HG02970 (cell line): Measurements from ENCODE around the gene ARID3A.
"Not testable (repeated sequence)": the region's sequence is repeated elsewhere in the genome, so short reads cannot be mapped to it uniquely, and the experiment has no call there.

Experiments used
- ATAC-seq: cut with Tn5 transposase; IDR thresholded peaks from one replicate; pipeline ENCODE4 v1.9.1; 2021; ENCODE audit warnings: mild to moderate bottlenecking, moderate library complexity, moderate number of reproducible peaks; ENCODE audit not compliant: unreplicated experiment, low FRiP score

The ARID3A gene

DNA sequence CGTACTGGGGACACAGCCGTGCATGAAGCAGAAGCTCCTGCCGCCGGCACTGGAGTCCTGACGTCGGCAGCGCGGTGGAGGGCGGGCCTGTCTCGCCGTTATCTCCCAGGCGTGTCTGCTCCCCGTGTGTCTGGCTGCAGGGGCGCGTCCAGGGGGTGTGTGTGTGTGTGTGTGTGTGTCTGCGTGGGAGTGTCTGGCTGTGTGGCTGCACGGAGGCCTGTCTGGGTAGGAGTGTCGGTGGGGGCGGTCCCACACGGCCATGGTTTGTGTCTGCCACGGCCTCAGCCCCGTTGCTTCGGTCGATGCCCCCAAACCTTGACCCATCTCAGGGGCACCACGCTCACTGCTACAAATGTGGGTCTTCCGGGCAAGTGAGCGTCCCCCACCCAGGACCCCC is 18.3 kb downstream of the ARID3A start:
- no peak for ATAC-seq

DNA sequence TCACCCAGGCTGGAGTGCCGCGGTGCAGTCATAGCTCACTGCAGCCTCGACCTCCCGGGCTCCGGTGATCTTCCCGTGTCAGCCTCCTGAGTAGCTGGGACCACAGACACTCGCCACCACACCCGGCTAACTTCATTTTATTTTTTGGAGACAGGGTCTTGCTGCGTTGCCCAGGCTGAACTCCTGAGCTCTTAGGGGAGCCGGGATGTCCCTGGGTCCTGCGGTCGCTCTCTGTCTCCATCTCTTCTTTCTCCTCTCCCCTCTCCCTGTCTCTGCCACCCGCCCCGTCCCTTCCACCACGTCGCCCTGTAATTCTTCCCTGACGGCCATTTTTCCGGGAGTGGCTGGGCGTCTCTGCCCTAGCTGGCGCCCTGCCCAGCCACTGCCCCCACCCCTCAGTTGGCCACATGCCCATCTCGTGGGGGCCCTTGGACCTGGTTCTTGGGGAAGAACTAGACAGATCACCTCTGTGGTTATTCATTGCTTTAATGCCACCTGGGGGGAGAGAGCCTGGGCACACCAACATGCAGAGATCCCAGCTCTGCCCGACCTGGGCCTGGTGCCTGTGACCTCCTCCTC is 18.9 kb downstream of the ARID3A start:
- no peak for ATAC-seq

DNA sequence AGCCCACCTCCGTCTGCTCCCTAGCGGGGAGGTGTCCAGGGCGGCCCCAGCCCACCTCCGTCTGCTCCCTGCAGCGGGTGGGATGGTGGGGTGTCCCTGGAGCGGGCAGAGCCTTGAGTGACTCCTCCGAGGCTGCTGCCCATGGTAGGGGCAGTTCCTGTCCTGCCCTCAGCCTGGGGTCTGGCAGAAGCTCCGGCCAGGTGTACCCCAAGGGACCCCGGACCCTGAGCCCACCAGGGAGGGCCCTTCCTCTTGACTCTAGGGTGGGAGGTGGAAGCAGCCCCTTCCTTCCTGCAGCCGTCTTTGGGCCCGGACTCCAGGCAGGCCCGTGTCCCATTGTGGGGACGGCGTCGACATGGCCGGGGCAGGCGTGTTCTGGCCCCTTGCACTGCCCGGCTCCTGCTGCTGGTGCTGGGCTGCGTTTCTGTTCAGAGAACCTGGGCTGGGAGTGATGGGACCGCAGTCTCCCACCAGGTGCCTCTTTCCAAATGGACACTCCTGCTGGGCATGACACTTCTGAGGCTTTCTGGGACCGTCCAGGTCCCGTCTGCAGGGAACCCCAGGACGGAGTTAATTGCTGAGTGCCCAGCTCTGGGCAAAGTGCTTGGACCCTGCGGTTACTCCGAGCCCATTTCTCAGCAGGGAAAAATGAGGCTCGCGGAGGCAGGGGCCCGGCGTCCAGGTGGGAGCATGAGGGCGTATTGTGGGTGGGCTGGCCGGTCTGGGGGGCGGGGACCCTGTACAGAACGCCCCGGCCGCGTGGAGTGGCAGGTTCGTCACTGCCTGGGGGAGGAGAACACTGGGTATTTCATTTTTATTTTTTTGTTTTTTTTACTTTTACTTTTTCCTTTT is 19.8 kb downstream of the ARID3A start:
- no peak for ATAC-seq

DNA sequence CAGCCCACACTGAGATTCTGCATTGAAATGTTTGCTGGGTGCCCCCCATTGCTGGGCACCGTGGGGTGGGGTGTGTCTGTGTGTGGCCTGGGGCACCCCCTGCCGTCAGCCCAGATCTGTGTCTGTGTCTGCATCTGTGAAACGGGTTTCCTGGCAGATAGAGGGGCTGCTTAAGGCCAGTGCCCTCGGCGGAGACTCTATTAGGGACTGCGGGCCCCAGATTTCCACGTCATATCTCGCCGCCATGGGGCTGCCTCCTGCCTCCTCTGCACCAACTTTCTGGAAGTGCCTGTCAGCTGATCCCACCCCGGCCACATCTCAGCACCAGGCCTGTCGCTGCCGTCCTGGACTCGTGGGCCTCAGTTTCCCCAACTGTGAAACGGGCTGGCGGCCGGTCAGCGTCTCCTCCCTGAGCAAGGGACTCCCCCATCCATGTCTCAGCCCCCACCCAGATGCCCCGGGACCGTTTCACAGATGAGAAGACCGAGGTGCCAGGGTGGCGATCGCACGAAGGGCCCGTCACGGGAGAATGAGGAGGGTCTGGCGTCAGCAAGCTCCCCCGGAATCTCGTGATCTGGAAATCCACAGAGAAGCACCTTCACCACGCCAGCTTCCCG is 21.4 kb downstream of the ARID3A start:
- ATAC-seq, result peak; percentile 9

DNA sequence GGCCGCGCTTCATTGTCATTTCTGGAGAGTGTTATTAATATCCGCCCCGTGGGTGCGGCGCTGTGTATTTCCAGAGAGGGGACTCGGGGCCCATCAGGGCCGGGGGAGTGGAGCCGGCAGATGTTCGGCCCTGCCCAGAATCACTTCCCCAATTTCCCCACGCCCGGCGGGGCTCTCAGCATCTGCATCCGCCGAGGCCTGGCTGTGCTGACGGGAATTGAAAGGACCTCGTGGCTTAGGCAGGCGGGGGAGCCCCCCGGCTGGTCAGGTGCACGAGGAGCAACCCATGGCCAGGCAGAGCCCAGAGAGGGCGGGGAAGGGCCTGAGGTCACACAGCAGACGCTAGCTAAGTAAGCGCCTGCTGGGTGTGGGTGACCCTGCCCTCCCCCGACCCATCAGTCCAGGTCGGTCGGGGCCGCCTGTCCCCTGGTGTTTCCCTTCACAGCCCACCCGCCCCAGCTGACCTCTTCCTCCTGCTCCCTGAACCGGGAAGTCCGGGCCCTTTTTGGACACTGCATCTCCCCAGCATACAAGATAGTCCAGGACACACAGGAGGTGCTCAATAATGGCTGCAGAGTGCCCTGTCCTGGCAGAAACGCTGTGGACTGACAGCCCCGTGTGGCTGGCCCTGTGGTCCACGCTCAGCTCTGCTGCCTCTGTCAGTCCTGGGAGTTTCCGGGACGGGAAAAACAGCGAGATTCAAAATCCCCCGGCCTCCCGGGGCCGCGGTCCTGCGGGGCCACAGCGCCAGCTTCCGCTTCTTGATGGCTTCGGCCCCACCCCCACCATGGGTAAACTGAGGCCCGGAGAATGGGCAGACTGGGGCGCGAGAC is 22.1 kb downstream of the ARID3A start:
- peak; percentile 72 for ATAC-seq

DNA sequence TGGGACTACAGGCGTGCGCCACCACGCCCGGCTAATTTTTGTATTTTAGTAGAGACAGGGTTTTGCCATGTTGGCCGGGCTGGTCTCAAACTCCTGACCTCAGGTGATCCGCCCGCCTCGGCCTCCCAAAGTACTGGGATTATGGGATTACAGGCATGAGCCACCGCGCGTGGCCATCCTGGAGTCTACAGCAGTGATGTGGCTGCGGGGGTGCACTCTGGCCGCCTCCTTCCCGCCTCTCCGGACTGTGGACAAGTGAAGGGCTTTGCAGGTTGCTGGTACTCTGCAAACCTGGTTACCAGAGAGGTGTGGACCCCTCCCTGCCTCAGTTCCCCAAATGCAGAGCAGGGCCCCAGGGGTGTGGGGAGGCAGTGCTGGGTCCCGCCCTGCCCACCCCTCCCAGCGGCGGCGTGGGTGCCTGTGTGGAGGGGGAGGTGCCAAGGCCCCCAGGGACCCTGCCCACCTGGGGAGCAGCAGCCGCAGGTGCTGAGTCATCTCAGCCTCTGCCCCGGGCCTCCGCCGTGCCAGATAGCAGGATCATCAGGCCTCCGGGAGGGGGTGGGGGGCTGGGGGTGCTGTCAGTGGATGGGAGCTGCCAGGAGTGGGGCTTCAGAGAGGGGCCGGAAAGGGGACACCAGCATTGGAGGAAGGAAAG is 23.1 kb downstream of the ARID3A start:
- ATAC-seq, result no peak

DNA sequence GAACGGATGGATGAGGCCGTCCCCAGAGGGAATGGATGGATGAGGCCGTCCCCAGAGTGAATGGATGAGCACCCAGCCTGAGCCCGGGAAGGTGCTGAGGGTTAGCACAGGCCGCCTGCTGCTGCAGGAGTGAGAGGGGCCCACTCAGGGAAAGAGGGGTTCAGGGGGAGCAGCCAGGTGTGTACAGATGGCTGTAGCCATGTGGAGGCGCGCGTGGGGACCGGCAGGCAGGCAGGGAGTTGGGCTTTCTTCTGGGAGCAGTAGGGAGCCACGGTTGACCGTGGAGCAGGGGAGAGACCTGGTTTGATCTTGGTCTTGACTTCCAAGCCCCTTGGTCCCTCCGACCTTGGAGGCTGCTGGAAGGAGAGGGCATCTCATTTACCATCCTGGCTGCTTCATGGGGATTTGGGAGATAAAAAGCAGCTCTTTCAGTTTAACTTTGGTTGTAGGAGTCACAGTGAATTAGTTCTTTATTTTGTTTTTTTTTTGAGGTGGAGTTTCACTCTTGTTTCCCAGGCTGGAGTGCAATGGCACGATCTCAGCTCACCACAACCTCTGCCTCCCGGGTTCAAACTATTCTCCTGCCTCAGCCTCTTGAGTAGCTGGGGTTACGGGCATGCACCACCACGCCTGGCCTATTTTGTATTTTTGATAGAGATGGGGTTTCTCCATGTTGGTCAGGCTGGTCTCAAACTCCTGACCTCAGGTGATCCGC is 24.7 kb downstream of the ARID3A start:
- no peak for ATAC-seq

DNA sequence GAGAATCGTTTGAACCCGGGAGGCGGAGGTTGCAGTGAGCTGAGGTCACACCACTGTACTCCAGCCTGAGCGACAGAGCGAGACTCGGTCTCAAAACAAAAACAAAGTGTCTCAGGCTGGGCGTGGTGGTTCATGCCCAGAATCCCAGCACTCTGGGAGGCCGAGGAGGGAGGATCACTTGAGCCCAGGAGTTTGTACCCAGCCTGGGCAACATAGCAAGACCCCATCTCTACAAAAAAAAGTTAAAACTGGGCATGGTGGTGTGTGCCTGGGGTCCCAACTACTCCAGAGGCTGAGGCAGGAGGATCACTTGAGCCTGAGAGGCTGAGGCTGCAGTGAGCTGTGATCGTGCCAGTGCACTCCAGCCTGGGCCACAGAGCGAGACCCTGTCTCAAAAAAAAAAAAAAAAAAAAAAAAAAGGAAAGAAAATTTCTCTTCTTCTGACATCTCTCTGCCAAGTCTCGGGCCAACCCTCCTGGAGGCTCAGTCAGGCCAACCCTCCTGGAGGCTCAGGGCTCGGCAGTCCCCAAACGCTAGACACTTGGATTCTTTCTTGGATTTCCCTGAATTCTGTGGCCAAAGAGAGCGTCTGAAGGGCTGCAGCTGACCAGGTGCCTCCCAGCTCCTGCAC is 26.3 kb downstream of the ARID3A start:
- ATAC-seq, result no peak

DNA sequence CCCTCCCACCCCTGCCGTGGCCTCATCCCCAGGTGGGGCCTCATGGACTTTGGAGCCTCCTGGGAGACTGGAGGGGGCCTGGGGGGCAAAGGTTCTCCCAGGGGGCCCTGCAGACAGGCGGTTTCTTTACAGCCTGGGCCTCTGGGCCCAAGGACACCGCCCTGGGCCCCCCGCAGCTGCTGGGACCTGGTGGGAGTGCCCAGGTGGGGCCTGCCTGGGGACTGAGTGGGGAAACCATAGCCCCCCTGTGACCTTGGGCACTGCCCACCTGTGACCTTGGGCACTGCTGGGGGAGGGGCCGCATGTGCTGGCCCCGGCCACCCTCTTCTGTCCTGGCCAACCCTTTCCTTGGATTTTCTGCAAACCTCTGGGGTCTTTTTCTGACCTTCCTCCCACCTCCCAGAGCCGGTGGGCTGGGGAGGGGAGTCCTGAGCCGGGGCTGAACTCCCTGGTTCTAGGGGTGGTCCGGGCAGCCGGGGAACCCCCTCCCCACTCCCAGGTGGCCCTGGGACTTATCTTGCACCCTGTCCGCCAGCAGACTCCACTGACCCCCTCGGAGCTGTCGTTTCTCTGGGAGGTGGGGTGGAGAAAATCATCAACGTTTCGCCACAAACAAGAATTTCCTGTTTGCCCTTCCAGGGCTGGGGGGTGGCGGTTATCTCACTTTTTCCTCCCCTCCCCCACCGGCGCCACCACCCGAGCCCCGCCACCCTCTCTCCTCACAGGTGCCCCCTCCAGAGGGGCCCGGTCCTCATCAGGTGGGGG is 27.0 kb downstream of the ARID3A start:
- no peak for ATAC-seq

DNA sequence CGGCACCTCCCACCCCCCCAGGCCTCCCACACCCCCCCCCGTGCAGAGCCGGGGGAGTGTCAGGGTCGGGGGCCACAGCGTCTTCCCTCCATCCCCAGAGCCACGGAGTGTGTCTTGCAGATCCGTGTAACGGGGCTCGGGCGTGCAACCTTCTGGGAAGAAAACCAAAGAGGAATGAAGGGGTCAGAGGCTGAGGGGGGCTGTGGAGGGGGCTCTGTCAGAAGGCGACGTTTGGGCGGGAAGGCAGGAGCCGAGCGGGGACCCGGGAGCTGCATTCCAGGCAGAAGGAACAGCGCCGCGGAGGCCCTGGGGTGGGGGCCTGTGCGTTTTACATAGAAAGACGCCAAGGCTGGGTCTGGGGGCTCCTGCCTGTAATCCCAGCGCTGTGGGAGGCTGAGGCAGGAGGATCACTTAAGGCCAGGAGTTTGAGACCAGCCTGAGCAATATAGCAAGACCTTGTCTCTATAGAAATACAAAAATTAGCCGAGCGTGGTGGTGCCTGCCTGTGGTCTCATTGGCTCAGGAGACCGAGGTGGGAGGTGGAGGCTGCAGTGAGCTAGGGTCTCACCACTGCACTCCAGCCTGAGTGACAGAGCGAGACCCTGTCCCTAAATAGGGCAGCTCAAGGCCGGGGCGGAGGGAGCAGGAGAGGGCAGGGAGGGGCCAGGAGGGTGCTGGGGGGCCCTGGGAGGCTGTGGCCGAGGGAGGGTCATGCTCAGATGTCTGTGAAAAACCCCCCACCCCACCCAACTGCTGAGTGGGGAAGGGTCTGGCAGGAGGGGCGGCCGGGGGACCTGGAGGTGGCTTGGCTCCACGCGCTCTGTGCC is 27.8 kb downstream of the ARID3A start:
- no peak for ATAC-seq

DNA sequence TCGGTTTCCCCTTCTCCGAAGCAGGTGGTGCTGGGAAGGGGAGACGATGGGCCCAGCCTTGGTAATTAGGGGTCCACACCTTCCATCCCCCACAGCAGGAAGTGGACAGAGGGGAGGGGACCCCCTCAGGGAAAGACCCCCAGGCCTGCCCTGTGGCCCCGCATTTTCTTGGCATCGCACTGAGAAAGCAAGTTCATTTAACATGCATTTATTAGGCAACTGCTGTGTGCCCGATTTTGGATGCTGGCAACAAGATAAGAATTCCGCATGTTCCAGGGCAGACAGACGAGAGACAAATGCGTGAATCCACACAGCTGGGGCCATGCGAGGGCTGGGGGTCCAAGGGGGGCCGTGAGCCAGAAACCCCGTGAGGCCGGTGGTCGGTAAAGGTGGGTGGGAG is 28.4 kb downstream of the ARID3A start:
- ATAC-seq, result no peak

DNA sequence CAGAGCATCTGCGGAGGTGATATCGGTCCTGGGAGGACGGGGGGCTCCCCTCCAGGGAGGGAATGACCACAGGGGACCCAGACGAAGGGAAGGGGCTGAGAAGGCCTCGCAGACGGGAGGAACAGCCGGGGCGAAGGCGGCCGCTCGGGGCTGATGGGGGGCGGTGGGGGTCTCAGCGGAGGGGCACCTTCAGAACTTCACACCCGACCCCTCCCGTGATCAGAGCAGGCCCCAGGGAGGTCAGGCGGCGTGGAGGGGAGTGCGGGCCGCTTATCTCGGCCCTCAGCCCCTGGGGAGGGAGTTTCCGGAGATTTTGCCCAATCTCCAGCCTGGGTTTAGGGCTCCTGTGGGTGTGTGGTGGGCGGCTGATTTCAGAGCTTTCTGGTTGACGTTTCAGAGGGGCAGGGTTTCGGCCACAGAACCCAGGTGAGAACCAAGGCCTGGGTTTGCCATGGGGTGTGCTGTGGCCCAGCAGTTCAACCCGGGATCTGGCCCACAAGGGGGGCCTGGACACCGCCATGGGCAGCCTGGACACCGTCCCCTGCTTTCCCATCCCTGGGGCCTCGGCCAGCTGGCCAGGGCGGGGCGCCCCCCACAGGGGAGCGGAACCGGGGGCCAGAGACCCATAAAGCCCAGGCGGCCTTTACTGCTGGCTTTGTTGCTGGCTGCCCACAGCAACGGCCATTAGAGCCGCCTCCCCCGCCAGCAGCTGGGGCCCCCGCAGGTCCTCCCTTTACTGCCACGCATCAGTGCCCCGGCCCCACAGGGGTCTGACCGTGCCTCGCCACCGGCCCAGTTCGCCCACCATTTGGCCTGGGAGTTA is 29.0 kb downstream of the ARID3A start:
- no peak for ATAC-seq

DNA sequence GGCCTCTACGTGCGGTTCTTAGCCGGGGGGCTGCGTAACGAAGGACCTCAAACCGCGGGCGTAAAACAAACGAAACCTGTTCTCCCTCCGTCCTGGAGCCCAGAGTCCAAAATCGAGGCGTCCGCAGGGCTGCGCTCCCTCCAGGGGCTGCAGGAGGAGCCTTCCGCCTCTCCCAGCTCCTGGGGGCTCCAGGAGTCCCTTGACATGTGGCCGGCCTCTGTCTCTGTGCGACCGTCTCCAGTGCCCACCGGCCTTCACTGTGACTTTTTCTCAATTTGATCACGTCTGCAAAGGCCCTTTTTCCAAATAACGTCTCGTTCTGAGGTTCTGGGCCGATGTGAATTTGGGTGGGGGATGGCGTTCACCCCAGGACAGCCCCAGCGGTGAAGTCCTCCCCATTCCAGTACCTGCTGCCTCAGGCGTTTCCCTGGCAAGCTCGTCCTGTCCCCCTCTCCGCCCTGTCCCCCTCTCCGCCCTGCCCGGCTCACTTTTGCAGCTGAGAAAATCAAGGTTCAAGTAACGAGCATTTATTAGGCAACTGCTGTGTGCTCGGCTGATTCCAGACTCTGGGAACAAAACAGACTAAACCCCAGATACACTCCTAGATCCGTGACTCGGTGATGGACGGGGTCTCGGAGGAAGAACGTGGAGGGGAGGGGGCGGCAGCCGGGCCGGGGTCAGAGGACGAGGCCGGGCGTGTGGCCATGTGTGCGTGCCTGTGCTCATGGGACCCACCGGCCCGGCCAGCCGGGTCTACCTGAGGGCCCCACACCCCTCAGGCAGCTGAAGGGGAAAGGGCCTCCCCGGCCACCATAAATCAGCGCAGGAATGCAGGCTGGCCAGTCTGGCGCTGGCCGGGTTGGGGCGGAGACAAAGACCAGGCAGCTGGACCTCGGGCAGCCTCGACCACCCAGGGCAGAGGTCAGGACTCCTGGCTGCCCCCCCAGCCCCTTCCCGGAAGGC is 30.2 kb downstream of the ARID3A start:
- ATAC-seq, result no peak

DNA sequence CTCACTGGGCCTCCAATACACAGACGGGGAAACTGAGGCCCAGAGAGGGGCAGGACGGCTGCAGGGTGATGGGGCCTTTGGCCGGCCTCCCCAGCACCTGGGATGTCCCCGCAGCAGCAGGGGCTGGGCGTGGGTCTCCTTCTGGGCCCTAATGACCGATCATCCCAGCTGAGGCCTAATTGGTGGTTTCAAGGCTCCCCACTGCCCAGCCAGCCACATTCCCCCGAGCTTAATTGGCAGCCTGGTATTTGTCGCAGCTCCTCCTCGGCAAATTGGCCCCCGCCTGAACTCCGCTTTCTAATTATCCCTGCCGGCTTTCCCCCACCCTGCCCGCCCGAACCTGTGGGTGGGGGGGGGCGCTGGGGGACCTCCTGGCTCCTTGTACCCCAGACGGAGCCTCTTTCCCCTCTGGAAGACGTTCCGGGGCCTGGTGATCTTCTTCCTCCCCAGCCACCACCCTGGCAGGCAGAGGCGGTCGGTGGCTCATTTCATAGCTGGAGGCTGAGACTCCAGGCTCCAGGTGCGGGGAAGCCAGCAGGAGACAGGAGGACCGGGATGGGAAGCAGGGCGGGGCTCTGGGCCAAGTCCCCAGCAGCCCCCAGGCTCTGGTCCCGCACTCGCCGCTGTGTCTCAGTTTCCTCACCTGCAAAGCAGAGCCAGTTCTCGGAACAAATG is 31.1 kb downstream of the ARID3A start:
- no peak for ATAC-seq

DNA sequence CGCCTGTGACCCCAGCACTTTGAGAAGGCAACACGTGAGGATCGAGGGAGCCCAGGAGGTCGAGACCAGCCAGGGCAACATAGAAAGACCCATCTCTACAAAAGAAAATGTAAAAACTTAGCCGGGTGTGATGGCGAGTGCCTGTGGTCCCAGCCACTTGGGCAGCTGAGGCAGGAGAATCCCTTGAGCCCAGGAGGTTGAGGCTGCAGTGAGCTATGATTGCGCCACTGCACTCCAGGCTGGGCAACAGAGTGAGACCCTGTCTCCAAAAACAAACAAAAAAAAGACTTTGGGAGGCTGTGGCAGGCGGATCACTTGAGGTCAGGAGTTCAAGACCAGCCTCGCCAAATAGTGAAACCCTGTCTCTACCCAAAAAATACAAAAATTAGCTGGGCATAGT is 31.7 kb downstream of the ARID3A start:
- not testable (repeated sequence) for ATAC-seq
